ENCODE results near the gene GLOD5.

Gene GLOD5

GRCh38 chrX:48761674-48762471, at the start of gene GLOD5:
Gene GLOD5 (plus strand): TSS chrX:48761747. CDS start chrX:48761791, 44 bp downstream.
- no peak for DNase-seq

GRCh38 chrX:48711929-48712505, 49.5 kb upstream of the GLOD5 start:
- DNase-seq, result no peak

GRCh38 chrX:48713847-48714246, 47.7 kb upstream of the GLOD5 start:
- DNase-seq, result no peak

DNA sequence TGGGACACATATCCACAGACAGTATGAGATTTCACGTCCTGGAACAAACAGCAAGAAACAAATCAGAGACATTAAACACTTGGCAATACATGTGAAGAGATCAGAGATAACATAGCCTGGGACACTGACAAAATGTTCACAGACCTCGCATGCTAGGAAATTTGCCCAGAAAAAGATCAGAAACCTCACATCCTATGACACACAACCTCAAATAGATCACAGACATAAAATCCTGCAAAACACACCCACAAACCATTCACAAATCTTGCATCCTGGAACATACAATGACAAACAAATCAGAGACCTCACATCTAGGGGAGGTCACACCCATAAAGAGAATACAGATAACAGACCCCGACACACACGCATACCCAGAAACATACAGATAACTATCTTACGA, 47.0 kb upstream of the GLOD5 start:
- DNase-seq, result no peak

GRCh38 chrX:48715072-48715471, 46.5 kb upstream of the GLOD5 start:
- DNase-seq, result no peak

- DNase-seq, result no peak
These were observed 45.6 kb upstream of the GLOD5 start for GRCh38 chrX:48715876-48716502.

DNA sequence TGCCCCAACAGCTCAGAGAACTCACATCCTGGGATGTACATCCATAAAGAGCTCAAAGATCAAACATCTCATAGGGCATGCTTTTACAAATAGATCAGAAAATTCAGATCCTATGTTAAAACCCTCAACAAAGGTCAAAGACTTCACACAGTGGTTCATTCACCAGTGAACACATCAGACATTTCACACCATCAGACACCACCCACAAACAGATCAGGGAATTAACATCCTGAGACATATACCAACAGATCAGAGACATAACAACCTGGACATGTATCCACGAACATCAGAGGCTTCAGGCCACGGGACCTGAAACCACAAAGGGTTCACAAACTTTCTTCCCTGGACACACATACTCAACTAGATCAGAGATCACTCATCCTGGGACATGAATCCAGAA, 41.6 kb upstream of the GLOD5 start:
- no peak for DNase-seq

DNA sequence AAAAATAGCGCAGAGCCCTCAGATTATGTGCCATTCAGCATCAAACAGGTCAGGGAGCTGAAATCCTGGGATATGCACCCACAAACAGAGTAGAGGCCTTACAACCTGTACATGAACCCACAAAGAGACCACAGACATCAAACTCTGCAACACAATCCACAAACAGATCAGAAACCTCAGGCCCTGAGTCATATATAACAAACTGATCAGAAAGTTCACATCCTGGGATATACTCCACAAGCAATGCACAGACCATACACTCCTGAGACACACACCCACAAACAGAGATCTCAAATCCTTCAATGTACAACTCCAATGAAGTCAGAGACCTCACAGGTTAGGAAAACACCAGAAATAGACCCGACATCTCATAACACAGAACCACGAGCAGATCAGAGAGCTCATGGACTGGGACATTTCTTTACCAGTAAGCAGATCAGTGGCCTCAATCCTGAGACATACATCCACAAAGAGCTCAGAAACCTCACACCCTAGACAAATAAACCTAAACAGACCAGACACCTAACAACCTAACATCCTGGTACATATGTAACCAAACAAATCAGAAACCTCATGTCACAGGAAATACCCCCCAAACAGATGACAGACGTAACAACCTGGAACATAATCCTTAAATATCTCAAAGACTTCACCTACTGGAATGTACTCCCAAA, 40.8 kb upstream of the GLOD5 start:
- no peak for DNase-seq

- no peak for DNase-seq
These were observed 39.6 kb upstream of the GLOD5 start for GRCh38 chrX:48721916-48722315.

- no peak for DNase-seq
These were observed 35.0 kb upstream of the GLOD5 start for GRCh38 chrX:48726596-48726995.

DNA sequence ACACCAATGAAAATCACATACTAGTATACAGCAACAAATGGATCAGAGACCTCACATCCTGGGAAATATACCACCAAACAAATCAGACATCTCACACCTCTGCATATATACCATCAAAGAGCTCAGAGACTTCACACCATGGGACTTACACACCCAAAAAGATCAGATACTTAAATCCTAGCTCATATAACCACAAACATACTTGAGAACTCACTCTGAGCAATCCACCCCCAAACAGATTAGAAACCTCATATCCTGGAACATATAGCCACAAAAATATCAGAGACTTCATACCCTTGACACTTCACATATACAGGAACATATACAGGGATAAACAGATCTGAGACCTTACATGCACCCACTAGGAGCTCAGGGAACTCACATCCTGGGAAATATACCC, 32.9 kb upstream of the GLOD5 start:
- no peak for DNase-seq

DNA sequence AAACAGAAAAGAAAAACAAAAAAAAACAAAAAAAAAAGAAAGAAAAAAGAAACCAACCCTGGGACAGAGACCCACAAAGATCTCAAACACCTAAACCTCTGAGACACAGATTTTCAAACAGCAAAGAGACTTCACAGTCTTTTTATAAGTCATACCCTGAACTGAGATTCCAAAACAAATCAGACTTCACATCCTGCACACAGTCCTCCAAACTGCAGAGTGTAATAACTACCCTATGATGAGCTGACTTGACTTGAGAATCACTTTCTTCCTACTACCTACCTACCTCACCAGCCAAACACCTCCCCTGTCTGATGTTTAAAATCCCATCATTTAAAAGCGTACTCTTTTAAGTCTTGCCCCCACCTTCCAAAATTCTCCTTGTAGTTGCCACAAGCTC, 25.2 kb upstream of the GLOD5 start:
- no peak for DNase-seq

- no peak for DNase-seq
These were observed 24.7 kb upstream of the GLOD5 start for GRCh38 chrX:48736878-48737212.

DNA sequence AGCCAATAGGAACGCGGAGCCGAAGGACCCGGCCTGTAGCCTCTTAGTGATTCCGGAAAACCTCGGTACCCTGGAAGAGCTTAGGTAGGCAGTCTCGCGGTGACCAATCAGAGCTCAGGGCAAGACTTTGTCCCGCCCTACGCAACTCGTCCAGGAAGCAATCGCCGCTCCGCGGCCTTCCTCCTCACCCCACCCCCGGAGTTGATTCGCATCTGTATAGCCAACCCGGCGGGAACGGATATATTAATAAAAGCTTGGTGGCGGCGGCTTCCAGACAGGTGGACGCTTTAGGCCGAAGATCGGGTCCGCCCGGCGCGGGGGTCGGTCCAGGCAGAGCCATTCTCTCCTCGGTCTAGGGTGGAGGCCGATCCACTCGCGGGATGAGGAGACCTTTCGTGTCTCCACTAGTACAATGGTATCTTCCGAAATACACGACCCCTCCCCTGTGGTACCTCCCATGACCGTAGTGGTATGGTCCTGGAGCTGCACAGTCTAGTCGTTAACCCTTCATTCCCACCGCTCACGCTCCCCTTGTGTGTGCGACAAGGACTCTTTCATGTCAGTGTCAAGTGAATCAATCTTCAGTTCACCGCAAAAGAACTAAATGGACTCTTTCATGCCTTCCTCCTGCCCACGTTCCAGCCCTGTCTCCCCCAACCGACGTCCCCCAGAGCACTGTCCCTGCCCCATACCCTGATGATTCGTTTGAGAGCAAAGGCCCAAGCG, 24.2 kb upstream of the GLOD5 start:
- peak; percentile 62 to 73 for DNase-seq

DNA sequence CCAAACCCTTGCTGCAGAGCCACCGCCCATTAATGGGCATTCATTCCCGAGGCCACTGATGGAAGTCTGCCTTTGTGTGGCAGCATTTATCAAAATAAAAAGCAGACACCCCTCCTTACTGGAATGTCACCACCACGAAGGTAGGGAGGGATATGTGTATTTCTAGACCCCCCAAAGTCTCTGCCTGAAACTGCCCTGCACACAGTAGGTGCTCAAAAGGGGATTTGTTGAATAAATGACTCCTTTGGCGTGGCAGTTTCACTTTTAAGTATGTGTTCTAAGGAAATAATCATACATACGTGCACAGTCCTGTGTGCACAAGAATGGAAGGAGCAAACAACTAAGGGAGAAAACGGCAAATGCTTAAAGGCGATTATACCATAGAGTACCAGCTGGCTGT, 23.6 kb upstream of the GLOD5 start:
- no peak for DNase-seq

GRCh38 chrX:48741834-48742233, 19.7 kb upstream of the GLOD5 start:
- no peak for DNase-seq

GRCh38 chrX:48745222-48745621, 16.3 kb upstream of the GLOD5 start:
- DNase-seq, result no peak

GRCh38 chrX:48747415-48748016, 14.0 kb upstream of the GLOD5 start:
- no peak for DNase-seq

DNA sequence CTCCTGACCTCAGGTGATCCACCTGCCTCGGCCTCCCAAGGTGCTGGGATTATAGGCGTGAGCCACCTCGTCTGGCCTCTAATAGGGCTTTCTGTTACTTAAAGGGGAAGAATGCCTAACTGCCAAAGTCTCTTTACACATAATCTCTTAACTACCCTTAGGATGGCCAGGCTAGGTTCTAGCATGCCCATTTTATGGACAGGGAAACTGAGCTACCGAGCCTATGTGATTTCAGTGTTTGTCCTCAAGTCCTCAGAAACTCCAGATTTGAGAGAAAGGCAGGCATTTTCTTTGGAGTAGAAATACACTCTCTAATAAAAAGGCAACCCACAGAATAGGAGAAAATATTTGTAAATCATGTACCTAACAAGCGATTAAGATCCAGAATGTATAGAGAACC, 12.4 kb upstream of the GLOD5 start:
- DNase-seq, result no peak

- DNase-seq, result no peak
These were observed 10.2 kb upstream of the GLOD5 start for GRCh38 chrX:48751343-48751742.

DNA sequence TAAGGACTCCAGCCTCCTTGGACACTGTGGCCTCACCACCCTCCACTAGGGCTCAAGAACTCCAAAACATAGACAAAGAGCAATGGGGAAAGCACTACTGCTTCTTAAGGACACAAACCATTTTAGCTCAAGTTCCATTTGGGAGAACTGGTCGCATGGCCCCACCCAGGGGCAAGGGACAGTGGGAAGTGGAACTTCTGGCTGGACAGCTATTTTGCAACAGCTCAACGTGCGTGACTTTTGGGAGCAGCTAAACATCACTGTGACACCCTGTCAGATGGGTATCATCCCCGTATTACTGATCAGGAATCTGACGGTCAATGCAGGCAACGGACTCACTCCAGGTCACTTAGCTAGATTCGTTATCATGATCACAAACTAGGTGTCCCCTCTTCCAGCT, 9.0 kb upstream of the GLOD5 start:
- DNase-seq, result no peak

DNA sequence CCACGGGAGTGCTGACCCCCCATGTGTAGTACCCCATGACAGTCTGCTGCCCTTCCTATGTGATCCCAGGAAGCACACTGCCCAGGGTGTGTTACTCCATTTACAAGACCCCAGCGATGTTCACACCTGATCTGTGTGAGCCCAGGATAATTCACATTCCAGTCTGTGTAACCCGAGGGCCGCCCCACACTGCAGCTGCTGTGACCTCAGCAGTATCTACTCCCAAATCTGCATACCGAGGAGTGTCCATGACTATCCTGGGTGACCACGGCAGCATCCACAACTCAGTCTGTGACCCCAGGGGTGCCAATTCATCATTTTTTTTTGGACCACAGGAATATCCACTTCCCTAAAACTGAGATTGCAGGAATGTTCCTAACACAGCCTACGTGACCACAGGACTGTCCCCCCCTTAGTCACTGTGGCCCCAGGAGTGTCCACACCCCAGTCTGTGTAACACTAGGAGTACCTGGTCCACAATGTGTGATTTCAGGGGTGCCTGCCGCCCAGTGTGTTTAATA, 7.8 kb upstream of the GLOD5 start:
- DNase-seq, result no peak

GRCh38 chrX:48754238-48754637, 7.3 kb upstream of the GLOD5 start:
- DNase-seq, result no peak
